K562 treated with DMSO at 1 percent for 24 hours (cell line): ENCODE measurements around the gene STAC3. TPM values are rescaled to one million over a fixed set of nuclear protein-coding genes. Genes with fewer than 3 reads are reported as not detected.

Source experiments
- total RNA-seq: library from RNA; unstranded; fragments of 300-600 nt; gene quantifications from 2 replicates; pipeline ENCODE4 v1.2.3, GENCODE V29; 2022; ENCODE audit warnings: low read depth; ENCODE audit not compliant: insufficient read depth

STAC3 gene
- total RNA-seq: 5.2 and 7.9 TPM in 2 replicates

GRCh38 chr12:57250956-57251355, at the start of gene STAC3:
TSS of gene STAC3 (minus strand) at chr12:57251187. CDS start at chr12:57249636, 1,551 bp downstream.

GRCh38 chr12:57229634-57230380, 21.2 kb downstream of the STAC3 start, which contains the start of gene SHMT2:
TSS of gene SHMT2 (plus strand) at chr12:57229711. CDS start at chr12:57229779, 68 bp downstream.

GRCh38 chr12:57216014-57216911, 34.7 kb downstream of the STAC3 start, which contains the start of gene NXPH4:
TSS of gene NXPH4 (plus strand) at chr12:57216794. CDS start at chr12:57216970, 176 bp downstream.

Other genes starting within 250 kb of the STAC3 start
- gene ZBTB39, start 244.6 kb downstream of the STAC3 start, total RNA-seq: 8.8 and 10.2 TPM in 2 replicates
- gene TAC3, start 234.7 kb downstream of the STAC3 start, total RNA-seq: 2.0 and 2.1 TPM in 2 replicates
- gene MYO1A, start 201.1 kb downstream of the STAC3 start, total RNA-seq: 0.10 TPM in 1 of 2 replicates, not detected in the other
- gene NEMP1, start 172.4 kb downstream of the STAC3 start, total RNA-seq: 20.5 and 22.8 TPM in 2 replicates
- gene NAB2, start 162.1 kb downstream of the STAC3 start, total RNA-seq: 44.6 and 53.1 TPM in 2 replicates
- gene STAT6, start 139.8 kb downstream of the STAC3 start, total RNA-seq: 47.9 and 54.4 TPM in 2 replicates
- gene LRP1, start 122.7 kb downstream of the STAC3 start, total RNA-seq: 3.0 and 3.9 TPM in 2 replicates
- gene LRP1-AS, start 103.6 kb downstream of the STAC3 start, total RNA-seq: not detected in 2 replicates
- gene NXPH4, start 34.4 kb downstream of the STAC3 start, total RNA-seq: 11.3 and 12.4 TPM in 2 replicates
- 518 and 537 TPM in 2 replicates for gene SHMT2, start 21.5 kb downstream of the STAC3 start, total RNA-seq
- gene R3HDM2, start 179.9 kb upstream of the STAC3 start, total RNA-seq: 23.0 and 24.6 TPM in 2 replicates
- gene INHBC, start 183.6 kb upstream of the STAC3 start, total RNA-seq: 0.27 and 0.32 TPM in 2 replicates
- gene INHBE, start 204.1 kb upstream of the STAC3 start, total RNA-seq: 63.1 and 79.5 TPM in 2 replicates
- 0.80 and 2.3 TPM in 2 replicates for gene GLI1, start 208.6 kb upstream of the STAC3 start, total RNA-seq
- 7.9 and 8.7 TPM in 2 replicates for gene ARHGAP9, start 228.7 kb upstream of the STAC3 start, total RNA-seq
- 479 TPM in 2 replicates for gene MARS1, start 236.9 kb upstream of the STAC3 start, total RNA-seq